ENCODE results near the gene DNM3.

DNM3 gene

GRCh38 chr1:172252958-172253357, 411.7 kb downstream of the DNM3 start:
- no peak for DNase-seq

GRCh38 chr1:172254521-172255222, 413.4 kb downstream of the DNM3 start:
- DNase-seq, result no peak

- no peak for DNase-seq
Measured at GRCh38 chr1:172255223-172255560, 413.9 kb downstream of the DNM3 start.

- DNase-seq, result no peak
Measured at GRCh38 chr1:172265905-172266304, 424.6 kb downstream of the DNM3 start.

GRCh38 chr1:172266528-172267174, 425.4 kb downstream of the DNM3 start:
- no peak for DNase-seq

GRCh38 chr1:172268237-172268636, 426.9 kb downstream of the DNM3 start:
- no peak for DNase-seq

GRCh38 chr1:172269084-172269483, 427.8 kb downstream of the DNM3 start:
- no peak for DNase-seq

- no peak for DNase-seq
Measured at GRCh38 chr1:172269644-172270043, 428.3 kb downstream of the DNM3 start.

- DNase-seq, result no peak
Measured at GRCh38 chr1:172270605-172271004, 429.3 kb downstream of the DNM3 start.

- no peak for DNase-seq
Measured at GRCh38 chr1:172272087-172272486, 430.8 kb downstream of the DNM3 start.

- no peak for DNase-seq
Measured at GRCh38 chr1:172273647-172274396, 432.5 kb downstream of the DNM3 start.

GRCh38 chr1:172275478-172275877, 434.2 kb downstream of the DNM3 start:
- DNase-seq, result no peak

- DNase-seq, result no peak
Measured at GRCh38 chr1:172276120-172276818, 435.0 kb downstream of the DNM3 start.

GRCh38 chr1:172277275-172277674, 436.0 kb downstream of the DNM3 start:
- DNase-seq, result no peak

- DNase-seq, result no peak
Measured at GRCh38 chr1:172277989-172278388, 436.7 kb downstream of the DNM3 start.

GRCh38 chr1:172278478-172278877, 437.2 kb downstream of the DNM3 start:
- no peak for DNase-seq

GRCh38 chr1:172279939-172280636, 438.8 kb downstream of the DNM3 start:
- no peak for DNase-seq

GRCh38 chr1:172283766-172284165, 442.5 kb downstream of the DNM3 start:
- DNase-seq, result no peak

GRCh38 chr1:172286629-172287076, 445.4 kb downstream of the DNM3 start:
- no peak for DNase-seq

- DNase-seq, result no peak
Measured at GRCh38 chr1:172287208-172287607, 445.9 kb downstream of the DNM3 start.

- DNase-seq, result no peak
Measured at GRCh38 chr1:172288581-172288980, 447.3 kb downstream of the DNM3 start.

- no peak for DNase-seq
Measured at GRCh38 chr1:172289448-172289847, 448.1 kb downstream of the DNM3 start.

- no peak for DNase-seq
Measured at GRCh38 chr1:172292840-172293239, 451.5 kb downstream of the DNM3 start.
